Measurements from ENCODE around the gene TMEM248.
A peak's percentile ranks its signal among the peaks of the same experiment; 100 is the strongest.

DNA sequence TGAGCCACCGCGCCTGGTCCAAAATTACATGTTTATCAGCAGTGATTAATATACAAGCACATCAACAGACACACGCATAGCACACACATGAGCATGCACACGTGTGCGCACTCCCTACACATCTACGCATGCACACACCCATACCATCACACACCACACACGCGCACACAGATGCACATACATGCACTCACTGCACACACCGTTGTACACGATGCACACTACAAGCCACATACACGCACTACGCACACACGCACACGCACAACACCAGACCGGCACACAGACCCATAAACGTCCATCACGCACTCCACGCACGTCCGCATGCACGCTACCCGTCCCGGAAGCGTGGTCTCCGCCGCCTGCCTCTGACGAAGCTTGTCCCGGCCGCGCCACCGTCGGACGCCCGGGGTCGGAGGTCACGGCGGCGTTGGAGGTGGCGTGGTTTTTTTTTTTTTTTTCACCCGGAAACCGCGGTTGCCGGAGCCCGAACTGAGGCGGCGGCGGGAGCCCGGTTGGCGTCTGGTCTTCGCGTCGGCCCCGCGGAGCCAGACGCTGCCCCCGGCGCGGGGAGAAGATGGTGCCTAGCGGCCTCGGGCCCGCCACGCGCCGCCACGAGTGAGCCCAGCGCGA is at the start of gene TMEM248:
- TF ChIP-seq SMC3 (IDR thresholded peaks at IDR 0.05; ENCODE audit: low read length) (no peak), ARNT2 (CRISPR knock-in tag; IDR thresholded peaks at IDR 0.05; ENCODE audit: low read depth) (peak; percentile 85), ETV5 (CRISPR knock-in tag; IDR thresholded peaks at IDR 0.05; ENCODE audit: borderline replicate concordance) (peak; percentile 96)
